ENCODE measurements around the gene OBSL1. TPM values are rescaled to one million over a fixed set of nuclear protein-coding genes. Genes with fewer than 3 reads are reported as not detected.

The OBSL1 gene
- total and polyA plus RNA-seq, 12 donors, result 108 to 310 (median 171) TPM

DNA sequence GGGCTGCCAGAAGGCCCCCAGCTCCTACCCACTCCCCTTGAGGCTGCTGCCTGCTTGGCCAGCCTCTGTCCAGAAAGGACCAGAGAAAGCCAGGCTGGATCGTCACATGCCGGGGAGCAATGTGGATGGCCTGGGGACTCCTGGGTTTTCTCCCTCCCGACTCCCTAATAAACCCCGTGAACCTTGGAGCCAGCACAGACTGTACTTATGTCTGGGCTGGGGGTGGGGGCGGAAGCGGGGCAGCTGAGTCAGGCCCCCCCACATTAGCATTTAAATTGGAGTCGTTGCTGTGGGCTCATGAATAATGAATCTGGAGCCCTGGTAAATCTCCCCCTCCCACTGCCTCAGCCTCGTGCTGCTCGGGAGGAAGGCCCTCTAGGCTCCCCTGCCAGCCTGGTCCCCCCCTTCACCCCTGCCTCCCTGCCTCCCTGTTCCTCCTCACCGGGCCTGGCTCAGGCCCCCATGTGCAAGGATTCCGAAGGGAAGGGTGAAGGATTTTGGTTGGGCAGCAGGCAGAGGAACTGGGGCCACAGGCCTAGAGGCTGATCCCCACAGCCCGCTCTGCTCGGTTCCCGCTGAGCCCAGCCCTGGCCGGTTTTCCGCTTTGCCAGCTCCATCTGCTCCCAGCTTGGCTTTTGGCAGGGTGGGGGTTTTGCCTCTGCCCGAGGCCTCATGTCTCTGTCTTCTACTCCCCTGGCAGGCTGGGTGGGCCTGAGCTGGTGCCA lies 64.4 kb downstream of the OBSL1 start:
- H3K36me3 ChIP-seq, result peaks cover 0 to 56% (median 31%) of the 10 kb centered on the region in 9 donors
- no peaks in the 10 kb centered on the region for H3K9me3 ChIP-seq
- H3K4me3 ChIP-seq, result no peak overlapping the region
- H3K27me3 ChIP-seq, result peaks cover 0 to 33% (median 18%) of the 10 kb centered on the region in 7 donors
- H3K27ac ChIP-seq, result no peak overlapping the region
- peaks cover 0 to 37% (median 20%) of the 10 kb centered on the region in 9 donors for H3K4me1 ChIP-seq
- intact Hi-C loops (cut with DNase I), result no loop called here
- no peak for DNase-seq
- no peak for TF ChIP-seq CTCF (IDR thresholded peaks at IDR 0.05)
- ATAC-seq, result no peak
- 76 to 80% methylated on average over 17 of the region's 17 CpGs for WGBS, 2 donors

DNA sequence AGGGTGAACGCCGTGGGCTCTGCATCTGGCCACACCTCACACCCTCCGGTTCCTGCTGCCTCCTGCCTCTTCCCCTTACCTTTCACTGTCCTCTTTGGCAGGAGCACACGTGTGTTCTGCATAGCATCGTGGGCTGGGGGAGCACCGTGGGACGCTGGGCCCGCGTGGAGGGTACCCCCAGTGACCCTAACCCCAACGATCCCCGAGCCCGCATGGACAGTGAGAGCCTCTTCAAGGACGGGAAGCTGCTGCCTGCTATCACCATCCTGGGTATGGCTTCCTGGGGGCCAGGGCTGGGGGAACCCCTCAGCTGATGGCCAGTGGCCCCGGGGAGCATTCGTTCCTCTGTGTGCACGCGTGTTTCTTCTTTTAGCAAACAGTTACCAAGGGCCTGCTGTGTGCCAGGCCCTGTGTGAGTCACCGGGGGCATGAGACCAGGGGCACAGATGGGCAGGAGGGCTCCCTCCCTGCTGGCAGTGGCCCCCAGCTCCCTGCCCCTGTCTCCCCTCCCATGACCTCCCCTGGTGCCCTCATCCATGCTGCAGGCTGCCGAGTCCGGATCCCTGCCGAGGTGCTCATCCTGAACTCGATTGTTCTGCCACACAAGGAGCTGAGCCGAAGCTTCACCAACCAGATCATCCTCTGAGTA lies 65.1 kb downstream of the OBSL1 start:
- no peak for ATAC-seq
- intact Hi-C loops (cut with DNase I), result no loop called here
- 88% methylated on average over 23 of the region's 23 CpGs for WGBS, 2 donors

DNA sequence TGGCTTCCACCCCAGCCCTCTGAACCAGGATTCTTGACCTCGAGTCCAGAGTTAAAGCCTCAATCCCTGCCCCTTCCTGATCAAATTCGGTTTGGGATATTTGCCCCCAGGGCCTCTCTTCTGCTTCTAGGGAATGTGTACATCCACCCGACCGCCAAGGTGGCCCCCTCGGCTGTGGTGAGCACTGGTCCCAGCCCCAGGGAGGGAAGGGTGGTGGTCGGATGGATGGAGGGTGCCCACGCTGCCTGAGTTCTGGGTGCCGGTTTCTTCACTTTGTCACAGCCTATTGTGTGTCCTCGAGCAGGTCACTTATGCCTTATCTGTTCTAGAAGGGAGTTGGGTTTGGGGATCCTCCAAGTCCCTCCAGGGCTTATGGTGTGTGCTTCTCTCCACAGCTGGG lies 65.8 kb downstream of the OBSL1 start:
- H3K27ac ChIP-seq, result no peak overlapping the region
- H3K9me3 ChIP-seq, result no peaks in the 10 kb centered on the region
- H3K27me3 ChIP-seq, result peaks cover 0 to 19% (median 5%) of the 10 kb centered on the region in 7 donors
- H3K4me1 ChIP-seq, result peaks cover 0 to 37% (median 20%) of the 10 kb centered on the region in 9 donors
- TF ChIP-seq CTCF (IDR thresholded peaks at IDR 0.05), result no peak
- DNase-seq (no peak), ATAC-seq (no peak)
- intact Hi-C loops (cut with DNase I), result no loop called here
- 91 to 93% methylated on average over 9 of the region's 9 CpGs for WGBS, 2 donors
- H3K36me3 ChIP-seq, result peaks cover 0 to 60% (median 31%) of the 10 kb centered on the region in 9 donors
- H3K4me3 ChIP-seq, result no peak overlapping the region

More for the DNA sequence above, 65.1 kb downstream of the OBSL1 start:
- peaks cover 0 to 26% (median 12%) of the 10 kb centered on the region in 7 donors for H3K27me3 ChIP-seq
- H3K4me3 ChIP-seq, result no peak overlapping the region
- no peak overlapping the region for H3K27ac ChIP-seq
- no peak for TF ChIP-seq CTCF (IDR thresholded peaks at IDR 0.05)
- peaks cover 0 to 37% (median 20%) of the 10 kb centered on the region in 9 donors for H3K4me1 ChIP-seq
- no peak for DNase-seq
- no peaks in the 10 kb centered on the region for H3K9me3 ChIP-seq
- H3K36me3 ChIP-seq, result peaks cover 0 to 60% (median 31%) of the 10 kb centered on the region in 9 donors

GRCh38 chr2:219502618-219503017 lies 68.7 kb downstream of the OBSL1 start:
- Histone ChIP-seq H3K4me3 (no peak overlapping the region), H3K27ac (no peak overlapping the region), H3K4me1 (peaks cover under 1 to 27% (median 19%) of the 10 kb centered on the region in 9 donors), H3K9me3 (no peaks in the 10 kb centered on the region), H3K36me3 (peaks cover 0 to 60% (median 31%) of the 10 kb centered on the region in 9 donors), H3K27me3 (peaks cover 0 to 2% (median 0%) of the 10 kb centered on the region in 7 donors)
- no peak for TF ChIP-seq CTCF (IDR thresholded peaks at IDR 0.05)
- no peak for DNase-seq
- intact Hi-C loops (cut with DNase I), result no loop called here
- no peak for ATAC-seq
